Gastroesophageal sphincter (tissue), 3 donors: ENCODE measurements around the gene UCKL1.

Experiments
- EP300 ChIP-seq: sonication (generic); formaldehyde crosslinking; IDR thresholded peaks from one replicate; pipeline ENCODE4 v1.6.1; 2017; ENCODE audit warnings: antibody characterized with exemption, mild to moderate bottlenecking
- POLR2A ChIP-seq, 2 donors: fragments of 450-650 bp; IDR thresholded peaks; one replicate each; pipeline ENCODE4 v1.6.1; 2017; ENCODE audit warnings: antibody characterized with exemption in 2 of 2, mild to moderate bottlenecking in 2 of 2, moderate library complexity in 1 of 2
- POLR2AphosphoS5 ChIP-seq: sonication (generic); formaldehyde crosslinking; IDR thresholded peaks from one replicate; pipeline ENCODE4 v1.6.1; 2017; ENCODE audit warnings: antibody characterized with exemption
- TF ChIP-seq, protein P1 (sequence below), 4 experiments: fragments of 200-600 bp in 2 of 4; fragments of 450-650 bp in 2 of 4; sonication (generic) in 1 of 4; IDR thresholded peaks; one replicate each; pipeline ENCODE4 v1.5.1; 2017 to 2019; ENCODE audit warnings: antibody characterized with exemption in 4 of 4, mild to moderate bottlenecking in 2 of 4, moderate library complexity in 2 of 4

DNA sequence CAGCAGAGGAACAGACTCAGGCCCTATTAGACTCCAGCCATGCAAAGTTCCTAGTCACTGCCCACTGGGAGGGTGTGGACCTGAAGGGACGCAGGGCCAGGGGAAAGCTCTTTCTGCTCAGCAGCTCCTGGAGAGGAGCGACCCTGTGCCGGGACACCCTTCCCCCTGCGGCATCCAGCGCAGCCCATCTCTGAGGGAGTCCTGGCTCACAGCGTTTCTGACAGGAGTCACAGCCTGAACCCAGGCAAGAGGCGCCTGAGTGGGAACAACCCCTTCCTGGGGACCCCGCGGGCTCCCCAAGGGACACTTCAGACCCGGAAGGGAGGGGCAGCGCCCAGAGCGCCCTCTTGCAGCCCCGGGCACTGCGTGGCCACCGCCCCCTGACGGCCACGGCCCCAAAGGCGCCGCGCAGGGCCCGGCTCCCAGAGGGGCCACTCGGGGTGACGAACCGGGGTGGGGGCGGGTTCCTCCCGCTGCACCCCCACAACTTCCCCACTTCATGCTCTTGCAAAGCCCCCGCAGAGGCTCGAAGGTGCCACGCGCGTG is 862 bp downstream of the UCKL1 start:
- no peak for TF ChIP-seq POLR2AphosphoS5
- TF ChIP-seq, protein P1, sequence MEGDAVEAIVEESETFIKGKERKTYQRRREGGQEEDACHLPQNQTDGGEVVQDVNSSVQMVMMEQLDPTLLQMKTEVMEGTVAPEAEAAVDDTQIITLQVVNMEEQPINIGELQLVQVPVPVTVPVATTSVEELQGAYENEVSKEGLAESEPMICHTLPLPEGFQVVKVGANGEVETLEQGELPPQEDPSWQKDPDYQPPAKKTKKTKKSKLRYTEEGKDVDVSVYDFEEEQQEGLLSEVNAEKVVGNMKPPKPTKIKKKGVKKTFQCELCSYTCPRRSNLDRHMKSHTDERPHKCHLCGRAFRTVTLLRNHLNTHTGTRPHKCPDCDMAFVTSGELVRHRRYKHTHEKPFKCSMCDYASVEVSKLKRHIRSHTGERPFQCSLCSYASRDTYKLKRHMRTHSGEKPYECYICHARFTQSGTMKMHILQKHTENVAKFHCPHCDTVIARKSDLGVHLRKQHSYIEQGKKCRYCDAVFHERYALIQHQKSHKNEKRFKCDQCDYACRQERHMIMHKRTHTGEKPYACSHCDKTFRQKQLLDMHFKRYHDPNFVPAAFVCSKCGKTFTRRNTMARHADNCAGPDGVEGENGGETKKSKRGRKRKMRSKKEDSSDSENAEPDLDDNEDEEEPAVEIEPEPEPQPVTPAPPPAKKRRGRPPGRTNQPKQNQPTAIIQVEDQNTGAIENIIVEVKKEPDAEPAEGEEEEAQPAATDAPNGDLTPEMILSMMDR (IDR thresholded peaks at IDR 0.05), result peak in 3 of 4 experiments; percentile 36 to 71 (median 38)
- no peak for TF ChIP-seq EP300
- no peak for TF ChIP-seq POLR2A (IDR thresholded peaks at IDR 0.05)
